AG04449 (cell line): ENCODE measurements around the gene XG.

Source experiments
- CTCF ChIA-PET: fragments of 350-600 bp; formaldehyde crosslinking; extraction: SDS; loops from one replicate; lab custom pipeline; 2021; ENCODE audit warnings: antibody characterized with exemption; lab: Yijun Ruan, JAX
- POLR2A ChIA-PET: fragments of 400-600, 350-600 bp; formaldehyde crosslinking; extraction: SDS; loops from one replicate; lab custom pipeline; 2020; ENCODE audit warnings: antibody characterized with exemption, inconsistent platforms; lab: Yijun Ruan, JAX
- DNase-seq: peaks from one replicate; pipeline ENCODE4 v3.0.0-alpha.2; 2010; ENCODE audit warnings: low read depth, low spot score
- H3K4me3 ChIP-seq: 2 replicates; pipeline ENCODE4 v1.5.1; 2011; ENCODE audit warnings: low read depth, mild to moderate bottlenecking, control low read depth, low read length
- CTCF ChIP-seq: IDR thresholded peaks from one replicate; pipeline ENCODE4 v1.5.1; 2011; ENCODE audit warnings: mild to moderate bottlenecking, moderate library complexity, low read length, control low read depth, inconsistent platforms; ENCODE audit not compliant: insufficient read depth; ENCODE audit errors: missing control alignments

Gene XG

DNA sequence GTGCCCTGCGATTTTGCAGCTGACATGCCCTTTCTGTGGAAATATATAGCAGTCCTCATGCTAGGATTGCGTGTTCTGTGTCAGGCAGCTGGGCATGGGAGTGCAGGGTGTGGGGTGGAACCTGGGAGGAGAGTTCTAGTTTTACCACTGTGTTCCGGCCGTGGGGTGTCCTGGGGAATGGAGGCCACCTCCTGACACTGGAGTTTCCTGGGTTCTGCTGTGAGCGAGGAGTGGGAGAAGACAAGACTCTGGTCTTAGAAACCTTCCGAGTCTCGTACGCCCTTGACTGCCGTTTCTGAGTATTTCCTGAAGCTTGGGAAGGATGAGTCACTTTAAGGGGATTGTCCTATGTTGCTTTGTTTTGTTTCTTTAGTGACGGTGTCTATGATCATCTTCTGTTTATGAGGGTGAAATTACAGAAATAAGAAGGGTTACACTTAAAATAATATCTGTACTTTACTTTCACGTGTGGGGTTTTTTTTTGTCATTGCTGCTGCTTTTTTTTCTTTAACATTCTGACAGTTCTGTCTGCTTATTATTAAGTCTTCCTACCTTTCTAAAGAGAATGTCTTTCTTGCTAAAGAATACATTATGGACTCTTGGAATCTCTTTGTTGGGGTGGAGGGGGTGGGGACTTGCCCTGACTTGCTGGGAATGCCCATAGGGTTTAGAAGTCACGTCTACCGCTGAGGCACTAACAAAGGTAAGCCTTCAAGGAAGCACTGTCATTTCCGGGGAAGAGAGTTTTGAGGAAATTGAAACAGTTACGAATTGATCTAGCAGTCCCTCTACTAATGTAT is 41.6 kb upstream of the XG start:
- TF ChIP-seq CTCF = no peak
- DNase-seq = peak; percentile 41
- H3K4me3 ChIP-seq = peak overlapping the region; percentile 42
- CTCF ChIA-PET = no interaction called here
- POLR2A ChIA-PET = no interaction called here

GRCh38 chrX:2711441-2711840 is 40.4 kb upstream of the XG start:
- no peak overlapping the region for H3K4me3 ChIP-seq
- ChIA-PET POLR2A (no interaction called here), CTCF (no interaction called here)
- DNase-seq = no peak
- TF ChIP-seq CTCF = no peak

GRCh38 chrX:2712428-2712827 is 39.4 kb upstream of the XG start:
- no peak for DNase-seq
- H3K4me3 ChIP-seq = no peak overlapping the region
- ChIA-PET POLR2A (no interaction called here), CTCF (no interaction called here)
- TF ChIP-seq CTCF = no peak

DNA sequence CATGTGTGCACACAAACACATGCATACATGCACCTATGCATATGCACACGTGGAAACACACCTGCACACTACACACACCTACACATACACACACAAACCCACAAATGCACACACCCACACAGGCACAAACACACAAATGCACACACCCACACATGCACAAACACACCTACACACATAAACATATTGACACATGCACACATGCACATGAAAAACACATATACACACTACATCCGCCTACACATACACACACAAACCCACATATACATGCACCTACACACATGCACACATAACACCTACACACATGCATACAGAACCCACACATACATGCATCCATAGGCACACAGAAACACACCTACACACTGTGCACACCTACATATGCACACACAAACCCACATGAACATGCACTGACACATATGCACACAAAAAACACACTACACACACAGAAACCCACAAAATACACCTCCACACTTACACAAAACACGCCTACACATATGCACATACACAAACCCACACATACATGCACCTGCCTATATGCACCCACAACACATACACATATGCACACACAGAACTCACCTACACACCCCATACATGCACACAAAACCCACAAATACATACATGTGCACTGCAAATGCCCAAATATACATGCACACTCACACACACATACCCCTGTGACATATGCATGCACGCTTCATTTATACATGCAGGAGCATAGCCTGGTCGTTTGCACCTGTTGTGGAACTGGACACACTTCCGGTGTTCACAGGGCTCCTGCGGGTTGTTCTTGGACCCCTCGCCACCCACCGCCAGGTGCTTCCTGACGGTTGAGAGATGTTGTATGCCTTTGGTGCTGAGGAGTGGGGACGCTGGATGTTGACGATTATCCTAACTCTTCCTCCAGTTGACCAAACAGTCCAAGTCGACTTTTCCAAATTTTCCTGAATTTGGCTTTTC is 38.7 kb upstream of the XG start:
- CTCF ChIA-PET = no interaction called here
- no peak overlapping the region for H3K4me3 ChIP-seq
- no peak for DNase-seq
- no peak for TF ChIP-seq CTCF
- POLR2A ChIA-PET = no interaction called here

DNA sequence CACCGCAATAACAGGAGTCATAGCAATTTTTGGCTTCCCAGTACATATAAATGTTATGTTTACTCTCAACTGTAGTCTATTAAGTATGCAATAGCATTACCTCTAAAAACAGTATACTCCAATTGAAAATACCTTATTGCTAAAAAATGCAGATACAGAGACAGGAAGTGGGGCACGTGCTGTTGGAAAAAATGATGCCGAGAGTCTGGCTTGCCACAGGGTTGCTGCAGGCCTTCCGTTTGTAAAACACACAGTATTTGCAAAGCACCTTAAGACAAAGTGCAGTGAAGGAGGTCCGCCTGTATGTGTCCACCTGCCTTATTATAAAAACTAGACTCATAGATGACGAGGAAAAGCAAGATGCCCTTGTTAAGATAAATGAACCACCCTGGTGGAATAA is 37.3 kb upstream of the XG start:
- no peak for DNase-seq
- H3K4me3 ChIP-seq = no peak overlapping the region
- CTCF ChIA-PET = no interaction called here
- POLR2A ChIA-PET = no interaction called here
- TF ChIP-seq CTCF = no peak

- no peak overlapping the region for H3K4me3 ChIP-seq
- POLR2A ChIA-PET = no interaction called here
- CTCF ChIA-PET = no interaction called here
- TF ChIP-seq CTCF = no peak
- no peak for DNase-seq
These were observed 36.7 kb upstream of the XG start for GRCh38 chrX:2715066-2715600.
